ENCODE data around the gene FARP1.
A peak's percentile ranks its signal among the peaks of the same experiment; 100 is the strongest.

- no peak for TF ChIP-seq POLR2A (IDR thresholded peaks at IDR 0.05)
- peak in 4 of 7 experiments; percentile 18 to 38 (median 26) for TF ChIP-seq CTCF (IDR thresholded peaks at IDR 0.05)
Measured at GRCh38 chr13:98447881-98448641, 305.2 kb downstream of the FARP1 start.

All from body of pancreas (tissue), 4 donors.